HG03066 (cell line): ENCODE measurements around the gene FRMD3.
"Not testable (repeated sequence)": the region's sequence is repeated elsewhere in the genome, so short reads cannot be mapped to it uniquely, and the experiment has no call there.

Source experiments
- ATAC-seq: cut with Tn5 transposase; IDR thresholded peaks from one replicate; pipeline ENCODE4 v1.9.1; 2021; ENCODE audit warnings: low read depth; ENCODE audit not compliant: unreplicated experiment

Gene FRMD3

GRCh38 chr9:83403527-83404238 lies 134.5 kb downstream of the FRMD3 start:
- no peak for ATAC-seq

- ATAC-seq = no peak
Measured at GRCh38 chr9:83401328-83401900, 136.8 kb downstream of the FRMD3 start.

- ATAC-seq = no peak
Measured at GRCh38 chr9:83396813-83397212, 141.4 kb downstream of the FRMD3 start.

DNA sequence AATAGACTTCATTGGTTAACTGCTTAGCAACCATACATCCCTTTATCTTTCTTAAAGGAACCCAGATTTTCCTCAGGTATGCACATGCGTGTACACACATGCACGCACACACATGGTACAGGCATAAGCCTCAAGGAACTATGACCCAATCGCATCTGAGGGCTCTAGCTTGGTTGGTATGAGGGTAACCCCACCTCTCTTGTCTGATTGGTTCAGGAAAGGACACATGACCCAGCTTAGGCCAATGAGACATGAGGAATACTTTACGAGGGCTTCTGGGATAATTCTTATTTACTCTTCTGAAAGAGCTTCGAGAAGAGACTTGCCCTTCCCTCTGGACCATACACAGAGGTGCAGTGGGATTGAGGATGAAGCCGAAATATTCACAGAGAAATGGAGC lies 141.9 kb downstream of the FRMD3 start:
- ATAC-seq = no peak

DNA sequence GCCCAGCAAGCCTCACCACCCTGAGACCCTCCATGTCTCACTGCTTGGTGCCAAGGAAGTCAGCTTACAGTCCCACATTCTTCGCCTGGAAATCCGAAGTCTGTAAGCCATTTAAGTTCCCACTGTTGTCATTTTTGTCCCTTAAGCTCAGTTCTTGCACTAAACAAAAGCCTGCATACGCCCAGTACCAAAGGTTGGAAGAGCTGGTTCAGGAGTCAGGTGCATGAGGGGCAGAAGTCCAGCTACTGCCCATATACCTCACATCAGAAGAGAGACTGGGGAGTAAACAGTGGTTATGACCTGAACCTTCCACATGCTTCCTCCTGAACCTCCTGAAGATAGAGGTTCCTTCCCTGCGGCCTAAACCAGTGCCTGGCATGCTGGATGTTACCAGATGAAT lies 146.0 kb downstream of the FRMD3 start:
- no peak for ATAC-seq

DNA sequence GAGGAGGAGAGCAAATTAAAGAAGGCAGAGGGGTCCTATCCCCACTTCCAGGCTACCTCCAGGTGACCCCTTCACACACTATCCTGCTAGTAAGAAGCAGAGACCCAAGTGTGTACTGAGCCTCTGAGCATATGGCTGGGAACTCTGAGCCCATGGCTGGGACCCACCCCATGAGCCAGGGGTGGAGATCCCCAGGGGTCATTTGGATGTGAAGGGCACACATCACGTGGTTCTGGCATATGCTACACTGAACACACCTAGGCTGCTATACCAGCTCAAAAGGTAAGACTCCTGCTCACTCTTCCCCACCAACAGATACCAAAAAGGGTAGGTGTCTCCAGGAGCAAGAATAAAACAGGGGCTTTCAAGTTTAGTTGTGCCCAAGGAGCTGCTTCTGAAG lies 149.9 kb downstream of the FRMD3 start:
- ATAC-seq = no peak

GRCh38 chr9:83387401-83388185 lies 150.6 kb downstream of the FRMD3 start:
- ATAC-seq = no peak

GRCh38 chr9:83385317-83385716 lies 152.9 kb downstream of the FRMD3 start:
- ATAC-seq = no peak

DNA sequence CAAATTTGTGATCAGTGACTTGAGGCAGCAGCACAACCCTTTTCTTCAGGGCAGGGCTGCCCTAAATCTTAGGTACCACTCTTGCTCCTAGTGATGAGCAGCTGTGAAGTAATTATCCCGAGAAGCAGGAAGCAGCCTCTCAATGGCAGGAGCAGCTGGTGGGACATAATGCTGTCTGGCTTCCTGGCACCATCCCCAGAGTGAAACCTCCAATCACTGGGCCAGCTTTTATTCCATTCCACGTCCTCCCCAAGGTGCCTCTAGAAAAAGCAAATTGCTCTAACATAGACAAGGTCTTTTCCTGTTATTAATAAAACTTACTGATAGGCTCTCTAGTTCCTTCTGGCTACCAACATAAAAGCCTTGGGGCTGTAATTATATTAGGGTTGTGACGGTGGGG lies 154.0 kb downstream of the FRMD3 start:
- ATAC-seq = no peak

DNA sequence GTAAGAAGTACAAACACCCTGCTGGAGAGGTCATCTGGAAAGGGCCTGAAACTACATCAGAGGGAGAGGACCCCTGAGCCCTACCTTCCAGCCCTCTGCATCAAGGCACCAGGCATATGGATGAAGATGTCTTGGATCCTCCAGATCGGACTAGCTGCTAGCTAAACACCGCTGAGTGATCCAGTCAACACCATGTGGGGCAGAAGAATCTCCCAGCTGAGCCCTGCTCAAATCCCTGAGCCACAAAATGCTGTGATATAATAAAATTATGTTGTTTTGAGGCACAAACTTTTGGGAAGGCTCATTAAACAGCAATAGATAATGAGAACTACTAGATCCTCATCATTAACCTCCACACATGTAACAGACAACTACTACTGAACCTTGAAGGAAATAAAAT lies 155.2 kb downstream of the FRMD3 start:
- ATAC-seq = no peak

DNA sequence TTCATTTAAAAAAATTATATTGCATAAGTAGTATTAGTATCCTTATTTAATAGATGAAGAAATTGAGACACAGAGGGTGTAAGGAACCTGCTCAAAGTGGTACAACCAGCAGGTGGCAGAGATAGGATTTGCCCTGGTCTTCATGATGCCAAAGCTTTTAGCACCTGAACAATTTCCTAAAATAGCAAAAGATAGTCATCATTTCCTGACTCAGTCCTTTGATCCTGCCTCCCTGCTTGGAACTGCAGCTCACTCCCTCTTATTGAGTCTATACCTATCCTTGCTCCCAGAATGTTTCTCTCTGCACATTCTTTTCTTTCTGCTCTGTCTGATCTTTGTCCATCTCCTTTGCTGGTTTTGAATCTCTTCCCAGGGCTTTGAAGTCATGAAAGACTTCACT lies 155.8 kb downstream of the FRMD3 start:
- no peak for ATAC-seq

GRCh38 chr9:83379045-83379444 lies 159.2 kb downstream of the FRMD3 start:
- no peak for ATAC-seq

GRCh38 chr9:83372957-83373356 lies 165.2 kb downstream of the FRMD3 start:
- no peak for ATAC-seq

DNA sequence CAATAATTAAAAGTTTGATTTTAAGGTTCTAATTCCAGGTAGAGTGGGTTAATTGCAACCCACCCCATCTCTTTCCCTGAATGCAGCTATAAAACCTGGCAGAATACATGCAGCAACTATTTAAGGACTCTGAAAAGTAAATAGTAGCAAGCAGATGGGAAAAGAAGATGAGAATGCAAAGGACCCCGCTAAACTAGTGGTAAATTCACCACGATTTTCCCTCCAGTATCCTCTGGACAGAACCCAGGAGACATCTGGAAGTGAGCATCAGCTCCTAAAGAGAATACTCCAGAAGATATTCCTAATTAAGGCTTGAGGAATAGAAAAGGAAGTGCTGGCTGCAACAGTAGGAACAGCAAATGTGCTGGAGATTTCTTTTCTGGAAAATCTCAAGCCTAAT lies 170.9 kb downstream of the FRMD3 start:
- ATAC-seq = no peak

DNA sequence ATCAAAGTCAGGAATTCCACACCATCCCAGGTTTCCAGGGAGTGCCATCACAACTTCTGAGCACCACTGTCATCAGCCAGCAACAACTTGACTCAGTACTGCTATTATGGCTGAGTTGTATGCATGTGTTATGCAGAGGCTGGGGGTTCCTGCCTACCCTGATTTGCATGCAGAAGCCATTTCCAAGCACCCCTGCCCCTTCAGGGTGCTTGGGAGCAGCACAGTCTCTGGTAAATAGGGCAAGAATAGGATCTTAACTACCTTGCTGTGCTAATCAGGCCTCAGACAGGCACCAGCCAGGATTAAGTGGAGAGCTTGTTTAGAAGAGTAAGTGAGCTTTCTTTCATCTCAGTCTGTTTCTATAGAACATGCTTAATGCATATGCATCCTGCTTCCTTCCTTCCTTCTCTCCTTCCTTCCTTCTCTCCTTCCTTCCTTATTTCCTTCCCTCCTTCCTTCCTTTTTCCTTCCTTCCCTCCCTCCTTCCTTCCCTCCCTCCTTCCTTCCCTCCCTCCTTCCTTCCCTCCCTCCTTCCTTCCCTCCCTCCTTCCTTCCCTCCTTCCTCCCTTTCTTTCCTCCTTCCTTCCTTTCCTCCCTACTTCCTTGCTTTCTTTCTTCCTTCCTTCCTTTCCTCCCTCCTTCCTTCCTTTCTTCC lies 175.7 kb downstream of the FRMD3 start:
- ATAC-seq = no peak

DNA sequence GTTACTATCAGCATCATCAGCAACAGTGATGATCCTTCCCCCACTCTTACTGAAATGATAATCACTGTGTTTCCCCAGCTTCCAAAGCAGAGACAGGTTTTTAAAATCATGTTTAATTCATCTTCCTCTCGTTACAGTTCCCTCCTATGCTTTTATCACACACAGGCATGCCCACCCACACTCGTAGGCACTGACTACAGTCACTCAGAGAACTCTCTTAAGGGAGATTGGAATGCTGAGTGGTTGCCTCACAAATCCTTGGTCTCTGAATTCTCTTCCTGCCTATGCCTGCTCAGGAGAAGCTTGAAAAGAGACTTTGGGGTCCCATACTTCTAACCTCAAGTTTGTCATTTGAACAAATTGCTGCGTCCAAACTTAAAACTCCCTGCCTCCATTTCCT lies 179.2 kb downstream of the FRMD3 start:
- no peak for ATAC-seq

- ATAC-seq = not testable (repeated sequence)
Measured at GRCh38 chr9:83358493-83358892, 179.7 kb downstream of the FRMD3 start.

GRCh38 chr9:83355729-83356151 lies 182.5 kb downstream of the FRMD3 start:
- ATAC-seq = no peak

DNA sequence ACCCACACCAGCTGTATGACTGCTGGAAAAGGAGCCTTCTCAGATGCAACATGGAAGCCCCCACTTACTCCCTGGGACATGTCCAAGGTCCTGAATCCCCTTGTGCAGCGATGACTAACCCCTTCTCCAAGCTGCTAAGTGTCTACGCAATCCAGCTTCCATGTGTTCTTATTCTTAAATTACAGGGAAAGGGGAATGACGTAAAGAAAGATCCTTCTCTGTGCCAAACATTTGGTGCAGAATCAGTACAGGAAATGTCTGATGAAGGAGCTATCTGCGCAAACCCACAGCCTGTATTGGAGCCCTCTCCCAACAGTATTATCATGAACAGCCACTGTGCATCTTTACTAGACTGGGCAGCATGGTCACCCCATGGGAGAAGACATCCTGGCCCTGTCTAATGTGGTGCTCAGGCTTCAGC lies 183.2 kb downstream of the FRMD3 start:
- ATAC-seq = no peak

GRCh38 chr9:83349031-83349430 lies 189.2 kb downstream of the FRMD3 start:
- ATAC-seq = no peak
